ENCODE results near the gene CIITA. TPM values are rescaled to one million over a fixed set of nuclear protein-coding genes. Genes with fewer than 3 reads are reported as not detected.

CIITA gene
- total and polyA plus RNA-seq, 11 donors = 1.6 to 73.9 (median 8.2) TPM

- H3K4me1 ChIP-seq = peaks cover 0 to 8% (median 0%) of the 10 kb centered on the region in 12 donors
- DNase-seq = peak in 4 of 5 donors; percentile 46 to 80 (median 74)
- intact Hi-C loops (cut with DNase I) = no loop called here
- peaks cover 0 to 10% (median 0%) of the 10 kb centered on the region in 12 donors for H3K9me3 ChIP-seq
- no peak overlapping the region for H3K4me3 ChIP-seq
- peak overlapping the region in 2 of 12 donors; percentile 4 to 9 for H3K27ac ChIP-seq
- peaks cover 0 to 99% (median 12%) of the 10 kb centered on the region in 9 donors for H3K36me3 ChIP-seq
- 68 to 75% (median 70%) methylated on average over 31 to 46 of the region's 46 CpGs for WGBS, 4 donors
- ATAC-seq = peak; percentile 48 to 83 (median 79)
- no peaks in the 10 kb centered on the region for H3K27me3 ChIP-seq
- TF ChIP-seq POLR2A (IDR thresholded peaks at IDR 0.05) = no peak
- no peak for TF ChIP-seq CTCF (IDR thresholded peaks at IDR 0.05)
Observed at GRCh38 chr16:10906914-10907756, 30.1 kb downstream of the CIITA start.

- TF ChIP-seq CTCF (IDR thresholded peaks at IDR 0.05) (no peak), POLR2A (IDR thresholded peaks at IDR 0.05) (no peak)
- ATAC-seq (peak in 1 of 4 donors; percentile 10), DNase-seq (no peak)
- Histone ChIP-seq H3K27me3 (no peaks in the 10 kb centered on the region), H3K4me1 (peaks cover 0 to 8% (median 0%) of the 10 kb centered on the region in 12 donors), H3K4me3 (no peak overlapping the region), H3K36me3 (peaks cover 0 to 99% (median 9%) of the 10 kb centered on the region in 9 donors), H3K9me3 (peaks cover 0 to 7% (median 0%) of the 10 kb centered on the region in 12 donors), H3K27ac (peak overlapping the region in 2 of 12 donors; percentile 4 to 9)
- intact Hi-C loops (cut with DNase I) = no loop called here
- 88 to 93% (median 91%) methylated on average over 8 to 21 of the region's 21 CpGs for WGBS, 4 donors
Observed at GRCh38 chr16:10907757-10908045, 30.7 kb downstream of the CIITA start.

- peaks cover 0 to 11% (median 0%) of the 10 kb centered on the region in 12 donors for H3K4me1 ChIP-seq
- no peak for DNase-seq
- H3K36me3 ChIP-seq = peaks cover 0 to 99% (median 6%) of the 10 kb centered on the region in 9 donors
- ATAC-seq = no peak
- H3K4me3 ChIP-seq = no peak overlapping the region
- no peak overlapping the region for H3K27ac ChIP-seq
- H3K9me3 ChIP-seq = no peaks in the 10 kb centered on the region
- intact Hi-C loops (cut with DNase I) = loop anchor here in 7 of 10 donors (5.0 to 10.0 kb wide), 6 partner anchors 76 to 596 kb away; no protein-coding TSS in a partner anchor
- TF ChIP-seq POLR2A (IDR thresholded peaks at IDR 0.05) (no peak), CTCF (IDR thresholded peaks at IDR 0.05) (no peak)
- no peaks in the 10 kb centered on the region for H3K27me3 ChIP-seq
Observed at GRCh38 chr16:10911267-10911666, 34.3 kb downstream of the CIITA start.

- H3K36me3 ChIP-seq = peaks cover 0 to 100% (median 7%) of the 10 kb centered on the region in 9 donors
- H3K9me3 ChIP-seq = no peaks in the 10 kb centered on the region
- 65% methylated on average over 3 of the region's 3 CpGs for WGBS, 4 donors
- H3K27ac ChIP-seq = no peak overlapping the region
- no peaks in the 10 kb centered on the region for H3K27me3 ChIP-seq
- H3K4me1 ChIP-seq = peaks cover 5 to 43% (median 19%) of the 10 kb centered on the region in 12 donors
- intact Hi-C loops (cut with DNase I) = loop anchor here (5.0 to 10.0 kb wide), 13 partner anchors 82 to 602 kb away; partner anchors contain the start of gene NUBP1 (in 1 of the 10)
- no peak for DNase-seq
- H3K4me3 ChIP-seq = no peak overlapping the region
- TF ChIP-seq POLR2A (IDR thresholded peaks at IDR 0.05) = no peak
- no peak for TF ChIP-seq CTCF (IDR thresholded peaks at IDR 0.05)
- ATAC-seq = no peak
Observed at GRCh38 chr16:10916534-10916933, 39.5 kb downstream of the CIITA start.

Data from heart left ventricle (tissue), 16 donors.